ENCODE data around the gene DNAJB8. TPM values are rescaled to one million over a fixed set of nuclear protein-coding genes. Genes with fewer than 3 reads are reported as not detected.

The DNAJB8 gene
- total and polyA plus RNA-seq, 9 of the 15 experiments (the other 6 are each of a cell fraction or from before 2014, with no cell fraction given): not detected

- H3K4me2 ChIP-seq (ENCODE audit: insufficient read depth, low read length): no peak overlapping the region
These were observed 32.9 kb downstream of the DNAJB8 start for GRCh38 chr3:128433837-128434165.

More at GRCh38 chr3:128433837-128434165, 32.9 kb downstream of the DNAJB8 start:
- BruUV-seq (replicated peaks): no TSS peak
- in situ Hi-C loops (cut with MboI): no loop called here
- ATAC-seq: no peak
- no peak overlapping the region for H3K4me3 ChIP-seq
- H3K27me3 ChIP-seq (ENCODE audit: control insufficient read depth in 2 of 2, insufficient read depth in 2 of 2, low read length in 2 of 2): no peaks in the 10 kb centered on the region
- H3K9ac ChIP-seq (ENCODE audit: insufficient read depth in 1 of 2, low read depth in 2 of 2, low read length in 2 of 2): no peak overlapping the region; a peak in 1 of 4 replicates
- H3K4me1 ChIP-seq (replicated peaks in 1 of 2; ENCODE audit: control insufficient read depth in 2 of 2, insufficient read depth in 2 of 2, low read length in 2 of 2): peaks cover 4 to 51% of the 10 kb centered on the region in 2 experiments; a peak in 3 of 5 replicates
- no peaks in the 10 kb centered on the region for H3K79me2 ChIP-seq (ENCODE audit: control insufficient read depth, insufficient read depth, low read length)
- H3K9me1 ChIP-seq (ENCODE audit: control insufficient read depth, insufficient read depth, low read length): no peaks in the 10 kb centered on the region
- no peaks in the 10 kb centered on the region for H3K9me3 ChIP-seq (replicated peaks; ENCODE audit: control insufficient read depth, insufficient read depth, low read depth, low read length)
- 81% methylated on average over 2 of the region's 2 CpGs for WGBS (ENCODE audit: insufficient coverage, low coverage, missing lambda C conversion rate)
- H3K27ac ChIP-seq (ENCODE audit: extremely low read depth, low read depth, low read length): no peak overlapping the region
- DNase-seq (ENCODE audit: extremely low read depth in 1 of 4, low spot score in 3 of 4): no peak
- POLR2A ChIA-PET: no interaction called here
- H2AFZ ChIP-seq (ENCODE audit: low read depth, low read length): no peak overlapping the region
- TF ChIP-seq ELF2 (CRISPR knock-in tag; IDR thresholded peaks at IDR 0.05) (no peak), XRCC3 (IDR thresholded peaks at IDR 0.05) (no peak), NR2C1 (IDR thresholded peaks at IDR 0.05) (no peak), NR2C1 (tag; IDR thresholded peaks at IDR 0.05) (no peak), CREBBP (IDR thresholded peaks at IDR 0.05; ENCODE audit: low read depth, low read length) (no peak), SRF (CRISPR knock-in tag; IDR thresholded peaks at IDR 0.05) (no peak), PBX2 (CRISPR knock-in tag; IDR thresholded peaks at IDR 0.05; ENCODE audit: low read depth) (no peak), PBX2 (tag; conservative IDR thresholded peaks at IDR 0.05; ENCODE audit: low read depth) (no peak)
- intact Hi-C loops (cut with micrococcal nuclease): loop anchor here (10.0 kb wide), 2 partner anchors 151 to 259 kb away; no protein-coding TSS in a partner anchor
- no peaks in the 10 kb centered on the region for H3K36me3 ChIP-seq (ENCODE audit: control insufficient read depth, insufficient read depth, low read length)
- H4K20me1 ChIP-seq (replicated peaks; ENCODE audit: control insufficient read depth, insufficient read depth, low read length): no peaks in the 10 kb centered on the region
- CTCF ChIA-PET (ENCODE audit: low intra/inter-chr PET ratio): no interaction called here
- FAIRE-seq: no peak

Data from K562 (cell line).